GM23338 (cell line): ENCODE measurements around the gene ZNF783.

Source experiments
- CTCF ChIP-seq, 2 experiments: fragments of 200-600 bp in 1 of 2; sonication (generic) in 1 of 2; conservative IDR thresholded peaks; 2 replicates each; pipeline versions ENCODE4 v1.5.1 to v1.6.1; 2016 to 2017; ENCODE audit warnings: antibody characterized with exemption in 2 of 2, low read depth in 2 of 2, mild to moderate bottlenecking in 2 of 2, moderate library complexity in 1 of 2
- EZH2 ChIP-seq: fragments of 200-600 bp; sonication (generic); IDR thresholded peaks from one replicate; pipeline ENCODE4 v1.8.0; 2017; ENCODE audit warnings: antibody characterized with exemption, mild to moderate bottlenecking, low read depth; ENCODE audit not compliant: unreplicated experiment
- JUNB ChIP-seq: IDR thresholded peaks from one replicate; pipeline ENCODE4 v1.6.1; 2016; ENCODE audit warnings: antibody characterized with exemption; ENCODE audit not compliant: unreplicated experiment
- NANOG ChIP-seq: IDR thresholded peaks from 2 replicates; pipeline ENCODE4 v1.6.1; 2016; ENCODE audit warnings: antibody characterized with exemption, borderline replicate concordance
- POLR2AphosphoS5 ChIP-seq: IDR thresholded peaks from 2 replicates; pipeline ENCODE4 v1.6.1; 2016; ENCODE audit warnings: antibody characterized with exemption, low read depth
- REST ChIP-seq: IDR thresholded peaks from one replicate; pipeline ENCODE4 v1.6.1; 2018; ENCODE audit warnings: antibody characterized with exemption; ENCODE audit not compliant: unreplicated experiment

GRCh38 chr7:149255174-149255573 is 6.8 kb upstream of the ZNF783 start:
- TF ChIP-seq NANOG (no peak), CTCF (conservative IDR thresholded peaks at IDR 0.05; ENCODE audit: low read depth in 2 of 2) (no peak), JUNB (no peak), EZH2 (no peak), REST (no peak), POLR2AphosphoS5 (no peak)
